PFSK-1 (cell line): Measurements from ENCODE around the gene OSBPL10.

Experiments
- FOXP2 ChIP-seq: optimal IDR thresholded peaks from 2 replicates; pipeline ENCODE3; 2011; ENCODE audit warnings: borderline replicate concordance, control low read depth, inconsistent platforms; ENCODE audit not compliant: insufficient read depth; ENCODE audit errors: extremely low read length, extremely low read depth
- POLR2AphosphoS5 ChIP-seq: IDR thresholded peaks from 2 replicates; pipeline ENCODE4 v1.6.1; 2012; ENCODE audit warnings: low read depth, mild to moderate bottlenecking, control low read depth, low read length, moderate library complexity
- REST ChIP-seq, 2 experiments: IDR thresholded peaks; 2 replicates each; pipeline versions ENCODE4 v1.6.1 to v1.8.0; 2011 to 2012; ENCODE audit warnings: low read depth in 2 of 2, low read length in 2 of 2, control low read depth in 1 of 2, inconsistent platforms in 1 of 2, mild to moderate bottlenecking in 1 of 2, moderate library complexity in 1 of 2; ENCODE audit not compliant: insufficient read depth in 1 of 2
- SIN3A ChIP-seq: IDR thresholded peaks from 2 replicates; pipeline ENCODE4 v1.6.1; 2012; ENCODE audit warnings: mild to moderate bottlenecking, low read length, moderate library complexity, borderline replicate concordance; ENCODE audit not compliant: insufficient read depth
- TAF1 ChIP-seq: IDR thresholded peaks from 2 replicates; pipeline ENCODE4 v1.6.1; 2012; ENCODE audit warnings: low read length, control low read depth, borderline replicate concordance; ENCODE audit not compliant: insufficient read depth

The OSBPL10 gene

GRCh38 chr3:31766669-31767068 lies 214.4 kb downstream of the OSBPL10 start:
- TF ChIP-seq POLR2AphosphoS5 = no peak
- no peak for TF ChIP-seq SIN3A
- TF ChIP-seq FOXP2 = no peak

DNA sequence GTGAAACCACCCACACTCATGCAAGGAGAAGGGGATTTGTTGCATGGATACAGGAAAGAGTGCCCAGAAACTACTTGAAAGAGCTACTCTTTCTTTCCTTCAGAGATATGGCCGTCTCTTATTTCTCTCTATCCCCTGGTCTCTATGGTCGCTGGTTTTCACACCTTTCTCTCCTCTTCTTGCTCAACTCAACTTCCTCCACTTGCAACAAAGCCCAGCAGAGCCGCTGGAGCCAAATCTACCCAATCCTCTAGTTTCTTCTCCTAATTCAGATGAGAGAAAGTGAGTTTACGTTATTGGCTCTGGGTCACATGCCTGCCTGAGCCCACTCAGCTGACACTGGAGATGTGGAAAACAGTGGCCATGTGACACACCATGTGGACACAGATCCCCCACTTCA lies 215.2 kb downstream of the OSBPL10 start:
- TF ChIP-seq TAF1 (no peak), SIN3A (no peak), FOXP2 (no peak), REST (IDR thresholded peaks at IDR 0.05; ENCODE audit: insufficient read depth in 1 of 2, low read depth in 2 of 2, low read length in 2 of 2) (no peak), POLR2AphosphoS5 (no peak)

DNA sequence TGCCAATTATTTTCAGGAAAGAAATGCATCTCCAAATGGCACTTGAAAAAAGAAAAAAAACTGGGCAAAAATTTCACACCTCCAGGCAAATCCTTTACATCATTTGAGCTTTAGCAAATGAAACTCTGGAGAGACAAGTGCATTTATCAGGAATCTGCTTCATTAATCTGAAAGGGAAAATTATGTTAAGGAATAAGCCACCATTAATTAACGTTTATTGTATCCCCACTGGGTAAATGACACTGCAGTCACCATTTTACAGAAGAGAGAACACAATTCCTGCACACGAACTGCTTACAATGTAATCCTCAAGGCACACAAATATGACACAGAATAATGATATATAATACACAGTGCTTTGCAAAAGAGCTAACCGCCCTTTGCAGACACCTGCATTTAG lies 217.3 kb downstream of the OSBPL10 start:
- TF ChIP-seq POLR2AphosphoS5 (no peak), SIN3A (no peak), FOXP2 (no peak), REST (IDR thresholded peaks at IDR 0.05; ENCODE audit: insufficient read depth in 1 of 2, low read depth in 2 of 2, low read length in 2 of 2) (no peak), TAF1 (no peak)

DNA sequence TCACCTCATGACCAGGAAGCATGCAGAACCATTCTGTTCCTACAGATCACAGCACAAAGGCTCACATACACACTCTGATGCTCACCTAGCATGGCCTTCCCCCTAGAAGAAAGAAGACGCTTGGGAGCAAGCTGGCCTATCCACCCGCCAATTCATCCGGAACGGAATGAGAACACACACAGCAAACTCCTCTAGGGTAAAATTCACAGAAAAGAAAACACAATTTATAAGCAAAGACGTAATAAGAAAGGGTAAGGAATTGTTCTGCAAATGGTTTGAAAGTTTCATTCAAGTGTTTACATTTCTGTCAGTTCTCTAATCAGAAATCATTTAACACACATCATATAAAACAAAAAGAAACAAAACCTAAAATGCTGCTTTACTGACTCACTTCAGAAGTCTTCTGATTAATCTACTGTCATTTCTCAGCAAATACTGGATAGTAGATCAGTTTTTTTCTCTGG lies 218.1 kb downstream of the OSBPL10 start:
- TF ChIP-seq POLR2AphosphoS5 = no peak
- no peak for TF ChIP-seq FOXP2
- TF ChIP-seq TAF1 = no peak

GRCh38 chr3:31762097-31762764 lies 218.8 kb downstream of the OSBPL10 start:
- TF ChIP-seq POLR2AphosphoS5 = no peak
- TF ChIP-seq SIN3A = no peak
- TF ChIP-seq REST (IDR thresholded peaks at IDR 0.05; ENCODE audit: insufficient read depth in 1 of 2, low read depth in 2 of 2, low read length in 2 of 2) = no peak
- no peak for TF ChIP-seq FOXP2
- no peak for TF ChIP-seq TAF1

GRCh38 chr3:31760654-31761053 lies 220.4 kb downstream of the OSBPL10 start:
- TF ChIP-seq REST (IDR thresholded peaks at IDR 0.05; ENCODE audit: insufficient read depth in 1 of 2, low read depth in 2 of 2, low read length in 2 of 2) = no peak
- no peak for TF ChIP-seq POLR2AphosphoS5
- no peak for TF ChIP-seq FOXP2
- TF ChIP-seq TAF1 = no peak
- TF ChIP-seq SIN3A = no peak
